Suprapubic skin (tissue), 3 donors: ENCODE measurements around the gene INHBC.

ENCODE experiments used
- CTCF ChIP-seq, 2 donors: fragments of 200-600 bp in 1 of 2; fragments of 450-650 bp in 1 of 2; sonication (generic) in 1 of 2; IDR thresholded peaks; one replicate each; pipeline ENCODE4 v1.5.1; 2016 to 2019; ENCODE audit warnings: antibody characterized with exemption in 2 of 2, mild to moderate bottlenecking in 1 of 2, moderate library complexity in 1 of 2
- POLR2A ChIP-seq, 2 donors: fragments of 450-650 bp; IDR thresholded peaks; one replicate each; pipeline ENCODE4 v1.6.1; 2017; ENCODE audit warnings: antibody characterized with exemption in 2 of 2, mild to moderate bottlenecking in 2 of 2, moderate library complexity in 2 of 2

GRCh38 chr12:57454566-57455373 is 20.2 kb downstream of the INHBC start, which contains the start of gene INHBE:
- TF ChIP-seq POLR2A (IDR thresholded peaks at IDR 0.05) (no peak), CTCF (IDR thresholded peaks at IDR 0.05) (no peak)
